ENCODE data around the gene PLEKHO2. TPM values are rescaled to one million over a fixed set of nuclear protein-coding genes. Genes with fewer than 3 reads are reported as not detected.
A peak's percentile ranks its signal among the peaks of the same experiment; 100 is the strongest.

PLEKHO2 gene
- total and polyA plus RNA-seq, 10 of the 15 experiments (the other 5 are each of a cell fraction or from before 2014, with no cell fraction given): 1.4 to 25.6 (median 20.5) TPM

DNA sequence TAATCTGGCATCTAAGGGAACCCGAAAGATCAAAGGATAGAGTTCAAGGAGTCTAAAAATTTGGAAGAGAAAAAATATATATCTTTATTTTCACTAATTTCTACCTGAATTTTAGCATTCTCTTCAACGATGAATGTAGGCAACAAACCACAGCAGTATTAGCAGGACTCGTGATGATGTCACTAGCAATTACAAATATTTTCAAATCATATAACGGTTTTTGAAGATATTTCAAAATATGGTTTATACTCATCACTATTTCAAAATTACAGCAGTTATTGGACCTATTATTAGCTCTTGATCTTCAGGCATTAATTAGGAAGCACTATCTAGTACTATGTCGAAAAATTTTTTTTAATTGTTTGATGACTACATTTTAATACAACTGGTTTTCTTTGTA, 43.0 kb downstream of the PLEKHO2 start:
- Histone ChIP-seq H3K4me3 (no peak overlapping the region), H3K9ac (ENCODE audit: control insufficient read depth, insufficient read depth, low read length) (no peak overlapping the region), H2AFZ (ENCODE audit: control insufficient read depth, low read depth, low read length) (no peak overlapping the region), H3K36me3 (ENCODE audit: control insufficient read depth in 2 of 2, insufficient read depth in 2 of 2, low read length in 1 of 2) (no peaks in the 10 kb centered on the region), H3K27ac (ENCODE audit: control insufficient read depth, insufficient read depth) (peak overlapping the region; percentile 85; the same call in 1 of the 2 replicates), H3K79me2 (ENCODE audit: control insufficient read depth, insufficient read depth, low read length) (no peaks in the 10 kb centered on the region), H3K4me1 (ENCODE audit: control insufficient read depth, insufficient read depth, low read length) (peaks cover 30% of the 10 kb centered on the region), H3K27me3 (replicated peaks in 1 of 2; ENCODE audit: control insufficient read depth in 2 of 2, insufficient read depth in 2 of 2, low read length in 1 of 2) (no peaks in the 10 kb centered on the region), H3K9me3 (replicated peaks; ENCODE audit: control insufficient read depth, insufficient read depth, low read length) (no peaks in the 10 kb centered on the region), H3K4me2 (ENCODE audit: control insufficient read depth, insufficient read depth) (no peak overlapping the region; the same call in 1 of the 2 replicates), H4K20me1 (ENCODE audit: control insufficient read depth, insufficient read depth) (no peaks in the 10 kb centered on the region)
- FAIRE-seq (no peak), ATAC-seq (no peak), DNase-seq (ENCODE audit: low read depth, low spot score) (no peak)
- in situ Hi-C loops (cut with MboI) (loop anchor here (25.0 kb wide), 1 partner anchor 1397 kb away; no protein-coding TSS in a partner anchor), intact Hi-C loops (cut with micrococcal nuclease; ENCODE audit: unreplicated experiment) (no loop called here)
- 0 out of 2 replicates have a peak, but pooled peaks have one; percentile 1 for TF ChIP-seq RUNX3 (IDR thresholded peaks at IDR 0.05; ENCODE audit: low read length)
- TF ChIP-seq, protein P1, sequence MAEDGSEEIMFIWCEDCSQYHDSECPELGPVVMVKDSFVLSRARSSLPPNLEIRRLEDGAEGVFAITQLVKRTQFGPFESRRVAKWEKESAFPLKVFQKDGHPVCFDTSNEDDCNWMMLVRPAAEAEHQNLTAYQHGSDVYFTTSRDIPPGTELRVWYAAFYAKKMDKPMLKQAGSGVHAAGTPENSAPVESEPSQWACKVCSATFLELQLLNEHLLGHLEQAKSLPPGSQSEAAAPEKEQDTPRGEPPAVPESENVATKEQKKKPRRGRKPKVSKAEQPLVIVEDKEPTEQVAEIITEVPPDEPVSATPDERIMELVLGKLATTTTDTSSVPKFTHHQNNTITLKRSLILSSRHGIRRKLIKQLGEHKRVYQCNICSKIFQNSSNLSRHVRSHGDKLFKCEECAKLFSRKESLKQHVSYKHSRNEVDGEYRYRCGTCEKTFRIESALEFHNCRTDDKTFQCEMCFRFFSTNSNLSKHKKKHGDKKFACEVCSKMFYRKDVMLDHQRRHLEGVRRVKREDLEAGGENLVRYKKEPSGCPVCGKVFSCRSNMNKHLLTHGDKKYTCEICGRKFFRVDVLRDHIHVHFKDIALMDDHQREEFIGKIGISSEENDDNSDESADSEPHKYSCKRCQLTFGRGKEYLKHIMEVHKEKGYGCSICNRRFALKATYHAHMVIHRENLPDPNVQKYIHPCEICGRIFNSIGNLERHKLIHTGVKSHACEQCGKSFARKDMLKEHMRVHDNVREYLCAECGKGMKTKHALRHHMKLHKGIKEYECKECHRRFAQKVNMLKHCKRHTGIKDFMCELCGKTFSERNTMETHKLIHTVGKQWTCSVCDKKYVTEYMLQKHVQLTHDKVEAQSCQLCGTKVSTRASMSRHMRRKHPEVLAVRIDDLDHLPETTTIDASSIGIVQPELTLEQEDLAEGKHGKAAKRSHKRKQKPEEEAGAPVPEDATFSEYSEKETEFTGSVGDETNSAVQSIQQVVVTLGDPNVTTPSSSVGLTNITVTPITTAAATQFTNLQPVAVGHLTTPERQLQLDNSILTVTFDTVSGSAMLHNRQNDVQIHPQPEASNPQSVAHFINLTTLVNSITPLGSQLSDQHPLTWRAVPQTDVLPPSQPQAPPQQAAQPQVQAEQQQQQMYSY (CRISPR knock-in tag; IDR thresholded peaks at IDR 0.05): no peak
- WGBS (ENCODE audit: insufficient coverage, insufficient replicate concordance, low lambda C conversion rate, missing lambda C conversion rate): 58% methylated on average over 5 of the region's 5 CpGs
- ChIA-PET CTCF (interaction anchor here (0.9 to 5.7 kb wide), 3 partner anchors 9 to 49 kb away, joined by 3 to 72 read pairs (median 13); no protein-coding TSS in a partner anchor), SMC1A (ENCODE audit: uncharacterized antibody, unreplicated experiment) (interaction anchor here (0.6 to 5.6 kb wide), 6 partner anchors 10 to 49 kb away, joined by 3 to 118 read pairs (median 6); no protein-coding TSS in a partner anchor), POLR2A (interaction anchor here (0.9 to 5.3 kb wide), 6 partner anchors 9 to 49 kb away, joined by 3 to 136 read pairs (median 7); no protein-coding TSS in a partner anchor), RAD21 (ENCODE audit: unreplicated experiment) (interaction anchor here (0.8 to 5.3 kb wide), 4 partner anchors 9 to 74 kb away, joined by 3 to 128 read pairs (median 35); no protein-coding TSS in a partner anchor)
- BruUV-seq (replicated peaks): no TSS peak
